GM12878 (cell line): Measurements from ENCODE around the gene KRT4. TPM values are rescaled to one million over a fixed set of nuclear protein-coding genes. Genes with fewer than 3 reads are reported as not detected.

ENCODE experiments used
- ATAC-seq: fragments of 200-7000 bp; cut with Tn5 transposase; 3 replicates; pipeline ENCODE4 v1.9.1; 2020; ENCODE audit warnings: mild to moderate bottlenecking, moderate library complexity
- BruUV-seq: library from RNA; stranded (reverse); fragments of 400-500 nt; replicated peaks from 2 replicates; lab custom pipeline; 2021; lab: Mats Ljungman, UMichigan
- CTCF ChIA-PET: fragments of 300-600 bp; sonication (Branson Sonifier 250); formaldehyde crosslinking; extraction: SDS; loops from one replicate; lab custom pipeline; 2021; ENCODE audit warnings: inconsistent platforms; lab: Yijun Ruan, JAX
- POLR2A ChIA-PET: fragments of 350-600 bp; formaldehyde crosslinking; extraction: SDS; loops from one replicate; lab custom pipeline; 2021; ENCODE audit warnings: inconsistent platforms; lab: Charles Lee
- RAD21 ChIA-PET: fragments of 300-600 bp; sonication (Branson Sonifier 250); formaldehyde crosslinking; loops from one replicate; lab custom pipeline; 2023; ENCODE audit warnings: antibody characterized with exemption; ENCODE audit not compliant: unreplicated experiment; lab: Charles Lee
- SMC1A ChIA-PET: fragments of 300-600 bp; sonication (Branson Sonifier 250); formaldehyde crosslinking; loops from one replicate; lab custom pipeline; 2023; ENCODE audit not compliant: unreplicated experiment, uncharacterized antibody; lab: Charles Lee
- DNase-seq: peaks from one replicate; pipeline ENCODE4 v3.0.0-alpha.2; 2011; ENCODE audit warnings: low read depth, low spot score
- FAIRE-seq: peaks from 3 replicates; lab custom pipeline; 2011; peaks lifted over from hg19 to GRCh38; lab: Jason Lieb, UNC
- H2AFZ ChIP-seq: 2 replicates; pipeline ENCODE4 v1.6.0; 2011; ENCODE audit warnings: low read depth, low read length, control low read depth; ENCODE audit not compliant: control insufficient read depth
- H3K27ac ChIP-seq: 2 replicates; pipeline ENCODE4 v1.5.1; 2011; ENCODE audit warnings: control low read depth; ENCODE audit not compliant: control insufficient read depth, insufficient read depth
- H3K27me3 ChIP-seq, 2 experiments: replicated peaks in 1 of 2; 2 replicates each; pipeline versions ENCODE4 v1.6.0 to v1.6.1; 2011; ENCODE audit warnings: low read length in 1 of 2; ENCODE audit not compliant: control insufficient read depth in 2 of 2, insufficient read depth in 2 of 2
- H3K36me3 ChIP-seq, 2 experiments: 2 replicates each; pipeline ENCODE4 v1.5.1; 2011; ENCODE audit warnings: low read length in 1 of 2; ENCODE audit not compliant: control insufficient read depth in 2 of 2, insufficient read depth in 2 of 2
- H3K4me1 ChIP-seq: 2 replicates; pipeline ENCODE4 v1.6.1; 2011; ENCODE audit warnings: mild to moderate bottlenecking, low read length, moderate library complexity, mixed read lengths; ENCODE audit not compliant: control insufficient read depth, insufficient read depth
- H3K4me2 ChIP-seq: 2 replicates; pipeline ENCODE4 v1.6.0; 2011; ENCODE audit warnings: control low read depth; ENCODE audit not compliant: control insufficient read depth, insufficient read depth
- H3K4me3 ChIP-seq: fragments of 200-600 bp; sonication (generic); 2 replicates; pipeline ENCODE4 v1.5.1; 2016
- H3K79me2 ChIP-seq: 2 replicates; pipeline ENCODE4 v1.6.0; 2011; ENCODE audit warnings: low read length; ENCODE audit not compliant: control insufficient read depth, insufficient read depth
- H3K9ac ChIP-seq: 2 replicates; pipeline ENCODE4 v1.8.0; 2011; ENCODE audit warnings: low read length, control low read depth, mixed read lengths; ENCODE audit not compliant: control insufficient read depth, insufficient read depth
- H3K9me3 ChIP-seq: replicated peaks from 3 replicates; pipeline ENCODE4 v1.5.1; 2011; ENCODE audit warnings: mild to moderate bottlenecking, low read length; ENCODE audit not compliant: control insufficient read depth, insufficient read depth
- H4K20me1 ChIP-seq: 2 replicates; pipeline ENCODE4 v1.6.0; 2011; ENCODE audit not compliant: control insufficient read depth, insufficient read depth
- CHD1 ChIP-seq: IDR thresholded peaks from 2 replicates; pipeline ENCODE4 v1.6.1; 2012; ENCODE audit warnings: low read depth, low read length, improper control_type of control experiment
- HDAC6 ChIP-seq: fragments of 200-600 bp; sonication (generic); IDR thresholded peaks from one replicate; pipeline ENCODE4 v1.8.0; 2017; ENCODE audit warnings: antibody characterized with exemption; ENCODE audit not compliant: unreplicated experiment
- MTA3 ChIP-seq: IDR thresholded peaks from 2 replicates; pipeline ENCODE4 v1.6.1; 2012; ENCODE audit warnings: low read length, inconsistent platforms, borderline replicate concordance
- SIN3A ChIP-seq: IDR thresholded peaks from 2 replicates; pipeline ENCODE4 v1.6.1; 2012; ENCODE audit warnings: low read depth, low read length, improper control_type of control experiment
- SMARCA5 ChIP-seq: fragments of 450-650 bp; IDR thresholded peaks from 2 replicates; pipeline ENCODE4 v1.6.1; 2017; ENCODE audit warnings: mild to moderate bottlenecking
- WRNIP1 ChIP-seq: IDR thresholded peaks from 2 replicates; pipeline ENCODE4 v1.6.1; 2011; ENCODE audit warnings: low read depth, low read length, improper control_type of control experiment, borderline replicate concordance
- WGBS: methylation state at CpG from one replicate; pipeline ENCODE4 v1.1.6; 2016; ENCODE audit warnings: low lambda C conversion rate; ENCODE audit not compliant: insufficient replicate concordance, insufficient coverage; ENCODE audit errors: missing lambda C conversion rate; 5-methylcytosine and 5-hydroxymethylcytosine counted together
- in situ Hi-C: fragments of 300-500 bp; cut with MboI; formaldehyde crosslinking; loops from 9 replicates; pipeline ENCODE4 v1.14.3; 2018; ENCODE audit warnings: mixed read lengths
- intact Hi-C: fragments of 100-400 bp; cut with micrococcal nuclease; formaldehyde crosslinking; loops from one replicate; pipeline ENCODE4 v1.14.2; 2022; ENCODE audit not compliant: unreplicated experiment
- polyA plus RNA-seq, 11 experiments: library from polyadenylated mRNA; depleted of rRNA in 4 of 11; unstranded in 6 of 11; stranded (reverse) in 5 of 11; fragments of >200 nt; fragmentation: Nextera tagmentation in 4 of 11; fragmentation: Illumina TruSeq in 1 of 11; extraction: Ambion mirVana in 4 of 11; extraction: Trizol in 1 of 11; gene quantifications; 1 replicate in 1 of 11; 2 replicates in 10 of 11; pipeline versions ENCODE4 v1.2.1 to v1.2.3, GENCODE V29; 2011 to 2016; ENCODE audit warnings: inconsistent platforms in 2 of 11, missing spikeins in 2 of 11, low read depth in 1 of 11
- total RNA-seq, 4 experiments: library from RNA; depleted of rRNA in 3 of 4; stranded (reverse); fragments of >200 nt in 3 of 4; fragmentation: Illumina TruSeq in 1 of 4; extraction: Trizol in 1 of 4; gene quantifications; 2 replicates each; pipeline versions ENCODE4 v1.2.1 to v1.2.3, GENCODE V29; 2013 to 2021
- TF ChIP-seq, protein P1 (sequence below): fragments of 450-650 bp; IDR thresholded peaks from 2 replicates; pipeline ENCODE4 v1.6.1; 2017; ENCODE audit warnings: mild to moderate bottlenecking, moderate library complexity
- TF ChIP-seq, protein P2 (sequence below): fragments of 450-650 bp; IDR thresholded peaks from 2 replicates; pipeline ENCODE4 v1.6.1; 2017; ENCODE audit warnings: antibody characterized with exemption, mild to moderate bottlenecking, moderate library complexity
- TF ChIP-seq, protein P3 (sequence below): IDR thresholded peaks from 2 replicates; pipeline ENCODE4 v1.6.1; 2012; ENCODE audit warnings: improper control_type of control experiment, low read depth, low read length; ENCODE audit not compliant: insufficient replicate concordance

Gene KRT4
- total and polyA plus RNA-seq, 10 of the 15 experiments (the other 5 are each of a cell fraction or from before 2014, with no cell fraction given) = not detected

DNA sequence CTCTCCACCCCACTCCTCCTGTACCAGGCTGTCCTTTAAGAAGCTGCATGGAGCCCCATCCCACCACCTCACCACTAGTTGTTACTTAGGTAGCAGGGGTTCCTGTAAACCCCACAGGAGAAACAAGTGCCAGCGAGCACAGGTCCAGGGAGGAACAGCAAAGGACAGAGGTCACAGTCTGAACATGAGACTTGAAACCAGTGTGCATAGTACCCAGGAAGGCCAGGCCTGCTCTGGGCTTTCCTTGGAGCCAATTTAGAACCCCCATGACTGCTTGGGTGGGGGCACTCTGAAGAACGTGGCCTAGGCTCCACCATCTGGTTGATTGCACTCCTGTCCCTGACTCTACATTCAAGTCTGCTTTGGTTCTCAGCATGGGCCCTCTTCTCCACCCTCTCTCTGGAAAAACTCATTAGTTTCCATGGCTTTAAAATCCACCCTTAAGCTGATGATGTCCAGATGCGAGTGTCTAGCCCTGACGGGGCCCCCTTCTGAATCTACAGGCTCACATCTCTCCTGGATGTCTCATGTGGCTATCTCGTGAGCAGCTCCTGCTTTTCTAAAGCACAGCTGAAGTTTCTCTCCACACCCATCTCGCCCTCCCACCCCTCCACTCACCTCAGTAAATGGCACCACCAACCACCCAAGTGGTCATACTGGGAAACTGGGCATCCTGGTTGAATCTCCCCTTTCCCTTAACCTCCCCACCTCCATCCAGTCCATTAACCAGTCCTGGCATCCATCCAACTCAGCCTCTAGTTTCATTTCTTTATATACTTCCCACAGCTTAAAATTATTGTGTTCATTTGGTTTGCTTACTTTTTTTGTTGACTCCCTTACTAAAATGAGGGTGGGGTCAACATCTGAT lies 26.4 kb downstream of the KRT4 start:
- BruUV-seq = no TSS peak
- H3K4me2 ChIP-seq = no peak overlapping the region
- H3K27ac ChIP-seq = no peak overlapping the region
- no peak overlapping the region for H2AFZ ChIP-seq
- FAIRE-seq (no peak), DNase-seq (no peak), ATAC-seq (no peak)
- ChIA-PET CTCF (no interaction called here), POLR2A (no interaction called here), SMC1A (no interaction called here), RAD21 (interaction anchor here (0.9 kb wide), 1 partner anchor 92 kb away, joined by 3 read pairs; no protein-coding TSS in a partner anchor)
- no peaks in the 10 kb centered on the region for H4K20me1 ChIP-seq
- H3K9ac ChIP-seq = no peak overlapping the region
- peaks cover 0 to 9% of the 10 kb centered on the region in 2 experiments; a peak in 3 of 4 replicates for H3K27me3 ChIP-seq
- no peaks in the 10 kb centered on the region for H3K36me3 ChIP-seq
- H3K4me1 ChIP-seq = no peaks in the 10 kb centered on the region
- intact Hi-C loops = no loop called here
- in situ Hi-C loops = no loop called here
- H3K79me2 ChIP-seq = no peaks in the 10 kb centered on the region
- H3K4me3 ChIP-seq = no peak overlapping the region
- 0% methylated on average over 6 of the region's 6 CpGs for WGBS
- H3K9me3 ChIP-seq = no peaks in the 10 kb centered on the region
- TF ChIP-seq, protein P1, sequence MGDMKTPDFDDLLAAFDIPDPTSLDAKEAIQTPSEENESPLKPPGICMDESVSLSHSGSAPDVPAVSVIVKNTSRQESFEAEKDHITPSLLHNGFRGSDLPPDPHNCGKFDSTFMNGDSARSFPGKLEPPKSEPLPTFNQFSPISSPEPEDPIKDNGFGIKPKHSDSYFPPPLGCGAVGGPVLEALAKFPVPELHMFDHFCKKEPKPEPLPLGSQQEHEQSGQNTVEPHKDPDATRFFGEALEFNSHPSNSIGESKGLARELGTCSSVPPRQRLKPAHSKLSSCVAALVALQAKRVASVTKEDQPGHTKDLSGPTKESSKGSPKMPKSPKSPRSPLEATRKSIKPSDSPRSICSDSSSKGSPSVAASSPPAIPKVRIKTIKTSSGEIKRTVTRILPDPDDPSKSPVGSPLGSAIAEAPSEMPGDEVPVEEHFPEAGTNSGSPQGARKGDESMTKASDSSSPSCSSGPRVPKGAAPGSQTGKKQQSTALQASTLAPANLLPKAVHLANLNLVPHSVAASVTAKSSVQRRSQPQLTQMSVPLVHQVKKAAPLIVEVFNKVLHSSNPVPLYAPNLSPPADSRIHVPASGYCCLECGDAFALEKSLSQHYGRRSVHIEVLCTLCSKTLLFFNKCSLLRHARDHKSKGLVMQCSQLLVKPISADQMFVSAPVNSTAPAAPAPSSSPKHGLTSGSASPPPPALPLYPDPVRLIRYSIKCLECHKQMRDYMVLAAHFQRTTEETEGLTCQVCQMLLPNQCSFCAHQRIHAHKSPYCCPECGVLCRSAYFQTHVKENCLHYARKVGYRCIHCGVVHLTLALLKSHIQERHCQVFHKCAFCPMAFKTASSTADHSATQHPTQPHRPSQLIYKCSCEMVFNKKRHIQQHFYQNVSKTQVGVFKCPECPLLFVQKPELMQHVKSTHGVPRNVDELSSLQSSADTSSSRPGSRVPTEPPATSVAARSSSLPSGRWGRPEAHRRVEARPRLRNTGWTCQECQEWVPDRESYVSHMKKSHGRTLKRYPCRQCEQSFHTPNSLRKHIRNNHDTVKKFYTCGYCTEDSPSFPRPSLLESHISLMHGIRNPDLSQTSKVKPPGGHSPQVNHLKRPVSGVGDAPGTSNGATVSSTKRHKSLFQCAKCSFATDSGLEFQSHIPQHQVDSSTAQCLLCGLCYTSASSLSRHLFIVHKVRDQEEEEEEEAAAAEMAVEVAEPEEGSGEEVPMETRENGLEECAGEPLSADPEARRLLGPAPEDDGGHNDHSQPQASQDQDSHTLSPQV = no peak
- TF ChIP-seq SIN3A = no peak
- TF ChIP-seq, protein P2, sequence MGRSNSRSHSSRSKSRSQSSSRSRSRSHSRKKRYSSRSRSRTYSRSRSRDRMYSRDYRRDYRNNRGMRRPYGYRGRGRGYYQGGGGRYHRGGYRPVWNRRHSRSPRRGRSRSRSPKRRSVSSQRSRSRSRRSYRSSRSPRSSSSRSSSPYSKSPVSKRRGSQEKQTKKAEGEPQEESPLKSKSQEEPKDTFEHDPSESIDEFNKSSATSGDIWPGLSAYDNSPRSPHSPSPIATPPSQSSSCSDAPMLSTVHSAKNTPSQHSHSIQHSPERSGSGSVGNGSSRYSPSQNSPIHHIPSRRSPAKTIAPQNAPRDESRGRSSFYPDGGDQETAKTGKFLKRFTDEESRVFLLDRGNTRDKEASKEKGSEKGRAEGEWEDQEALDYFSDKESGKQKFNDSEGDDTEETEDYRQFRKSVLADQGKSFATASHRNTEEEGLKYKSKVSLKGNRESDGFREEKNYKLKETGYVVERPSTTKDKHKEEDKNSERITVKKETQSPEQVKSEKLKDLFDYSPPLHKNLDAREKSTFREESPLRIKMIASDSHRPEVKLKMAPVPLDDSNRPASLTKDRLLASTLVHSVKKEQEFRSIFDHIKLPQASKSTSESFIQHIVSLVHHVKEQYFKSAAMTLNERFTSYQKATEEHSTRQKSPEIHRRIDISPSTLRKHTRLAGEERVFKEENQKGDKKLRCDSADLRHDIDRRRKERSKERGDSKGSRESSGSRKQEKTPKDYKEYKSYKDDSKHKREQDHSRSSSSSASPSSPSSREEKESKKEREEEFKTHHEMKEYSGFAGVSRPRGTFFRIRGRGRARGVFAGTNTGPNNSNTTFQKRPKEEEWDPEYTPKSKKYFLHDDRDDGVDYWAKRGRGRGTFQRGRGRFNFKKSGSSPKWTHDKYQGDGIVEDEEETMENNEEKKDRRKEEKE = no peak
- TF ChIP-seq SMARCA5 = no peak
- no peak for TF ChIP-seq MTA3
- TF ChIP-seq CHD1 = no peak
- TF ChIP-seq HDAC6 = no peak
- TF ChIP-seq, protein P3, sequence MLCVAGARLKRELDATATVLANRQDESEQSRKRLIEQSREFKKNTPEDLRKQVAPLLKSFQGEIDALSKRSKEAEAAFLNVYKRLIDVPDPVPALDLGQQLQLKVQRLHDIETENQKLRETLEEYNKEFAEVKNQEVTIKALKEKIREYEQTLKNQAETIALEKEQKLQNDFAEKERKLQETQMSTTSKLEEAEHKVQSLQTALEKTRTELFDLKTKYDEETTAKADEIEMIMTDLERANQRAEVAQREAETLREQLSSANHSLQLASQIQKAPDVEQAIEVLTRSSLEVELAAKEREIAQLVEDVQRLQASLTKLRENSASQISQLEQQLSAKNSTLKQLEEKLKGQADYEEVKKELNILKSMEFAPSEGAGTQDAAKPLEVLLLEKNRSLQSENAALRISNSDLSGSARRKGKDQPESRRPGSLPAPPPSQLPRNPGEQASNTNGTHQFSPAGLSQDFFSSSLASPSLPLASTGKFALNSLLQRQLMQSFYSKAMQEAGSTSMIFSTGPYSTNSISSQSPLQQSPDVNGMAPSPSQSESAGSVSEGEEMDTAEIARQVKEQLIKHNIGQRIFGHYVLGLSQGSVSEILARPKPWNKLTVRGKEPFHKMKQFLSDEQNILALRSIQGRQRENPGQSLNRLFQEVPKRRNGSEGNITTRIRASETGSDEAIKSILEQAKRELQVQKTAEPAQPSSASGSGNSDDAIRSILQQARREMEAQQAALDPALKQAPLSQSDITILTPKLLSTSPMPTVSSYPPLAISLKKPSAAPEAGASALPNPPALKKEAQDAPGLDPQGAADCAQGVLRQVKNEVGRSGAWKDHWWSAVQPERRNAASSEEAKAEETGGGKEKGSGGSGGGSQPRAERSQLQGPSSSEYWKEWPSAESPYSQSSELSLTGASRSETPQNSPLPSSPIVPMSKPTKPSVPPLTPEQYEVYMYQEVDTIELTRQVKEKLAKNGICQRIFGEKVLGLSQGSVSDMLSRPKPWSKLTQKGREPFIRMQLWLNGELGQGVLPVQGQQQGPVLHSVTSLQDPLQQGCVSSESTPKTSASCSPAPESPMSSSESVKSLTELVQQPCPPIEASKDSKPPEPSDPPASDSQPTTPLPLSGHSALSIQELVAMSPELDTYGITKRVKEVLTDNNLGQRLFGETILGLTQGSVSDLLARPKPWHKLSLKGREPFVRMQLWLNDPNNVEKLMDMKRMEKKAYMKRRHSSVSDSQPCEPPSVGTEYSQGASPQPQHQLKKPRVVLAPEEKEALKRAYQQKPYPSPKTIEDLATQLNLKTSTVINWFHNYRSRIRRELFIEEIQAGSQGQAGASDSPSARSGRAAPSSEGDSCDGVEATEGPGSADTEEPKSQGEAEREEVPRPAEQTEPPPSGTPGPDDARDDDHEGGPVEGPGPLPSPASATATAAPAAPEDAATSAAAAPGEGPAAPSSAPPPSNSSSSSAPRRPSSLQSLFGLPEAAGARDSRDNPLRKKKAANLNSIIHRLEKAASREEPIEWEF = no peak
- no peak for TF ChIP-seq WRNIP1
